GM03348 (cell line): ENCODE data around the gene DCDC2.
"Not testable (repeated sequence)": the region's sequence is repeated elsewhere in the genome, so short reads cannot be mapped to it uniquely, and the experiment has no call there.

Source experiments
- DNase-seq: peaks from one replicate; pipeline ENCODE4 v3.0.0; 2012; ENCODE audit warnings: low spot score

Gene DCDC2

GRCh38 chr6:24258214-24258613 lies 99.6 kb downstream of the DCDC2 start:
- DNase-seq: not testable (repeated sequence)

- DNase-seq: no peak
These were observed 100.6 kb downstream of the DCDC2 start for GRCh38 chr6:24257282-24257681.

GRCh38 chr6:24255676-24256075 lies 102.2 kb downstream of the DCDC2 start:
- DNase-seq: no peak

GRCh38 chr6:24253360-24253759 lies 104.5 kb downstream of the DCDC2 start:
- no peak for DNase-seq

GRCh38 chr6:24252280-24252679 lies 105.6 kb downstream of the DCDC2 start:
- DNase-seq: no peak

GRCh38 chr6:24251339-24251738 lies 106.5 kb downstream of the DCDC2 start:
- no peak for DNase-seq

GRCh38 chr6:24249926-24250325 lies 107.9 kb downstream of the DCDC2 start:
- no peak for DNase-seq

GRCh38 chr6:24245275-24245674 lies 112.6 kb downstream of the DCDC2 start:
- no peak for DNase-seq

- DNase-seq: no peak
These were observed 114.9 kb downstream of the DCDC2 start for GRCh38 chr6:24242924-24243323.

GRCh38 chr6:24241779-24242178 lies 116.1 kb downstream of the DCDC2 start:
- DNase-seq: not testable (repeated sequence)

GRCh38 chr6:24240943-24241342 lies 116.9 kb downstream of the DCDC2 start:
- DNase-seq: no peak

- DNase-seq: no peak
These were observed 117.4 kb downstream of the DCDC2 start for GRCh38 chr6:24240380-24240928.

GRCh38 chr6:24238700-24239099 lies 119.2 kb downstream of the DCDC2 start:
- DNase-seq: no peak

GRCh38 chr6:24236779-24237178 lies 121.1 kb downstream of the DCDC2 start:
- not testable (repeated sequence) for DNase-seq

- DNase-seq: no peak
These were observed 123.9 kb downstream of the DCDC2 start for GRCh38 chr6:24233813-24234442.

- no peak for DNase-seq
These were observed 126.4 kb downstream of the DCDC2 start for GRCh38 chr6:24231438-24231977.

GRCh38 chr6:24229696-24230405 lies 128.0 kb downstream of the DCDC2 start:
- DNase-seq: no peak

GRCh38 chr6:24228681-24229255 lies 129.1 kb downstream of the DCDC2 start:
- DNase-seq: peak; percentile 18

GRCh38 chr6:24228123-24228522 lies 129.7 kb downstream of the DCDC2 start:
- DNase-seq: no peak

- no peak for DNase-seq
These were observed 130.3 kb downstream of the DCDC2 start for GRCh38 chr6:24227556-24227955.

- DNase-seq: no peak
These were observed 131.3 kb downstream of the DCDC2 start for GRCh38 chr6:24226541-24226940.

GRCh38 chr6:24225838-24226237 lies 132.0 kb downstream of the DCDC2 start:
- no peak for DNase-seq
